ENCODE measurements around the gene GJB2. TPM values are rescaled to one million over a fixed set of nuclear protein-coding genes. Genes with fewer than 3 reads are reported as not detected.

GJB2 gene
- total and polyA plus RNA-seq, 2 experiments from 2014 or later: not detected

DNA sequence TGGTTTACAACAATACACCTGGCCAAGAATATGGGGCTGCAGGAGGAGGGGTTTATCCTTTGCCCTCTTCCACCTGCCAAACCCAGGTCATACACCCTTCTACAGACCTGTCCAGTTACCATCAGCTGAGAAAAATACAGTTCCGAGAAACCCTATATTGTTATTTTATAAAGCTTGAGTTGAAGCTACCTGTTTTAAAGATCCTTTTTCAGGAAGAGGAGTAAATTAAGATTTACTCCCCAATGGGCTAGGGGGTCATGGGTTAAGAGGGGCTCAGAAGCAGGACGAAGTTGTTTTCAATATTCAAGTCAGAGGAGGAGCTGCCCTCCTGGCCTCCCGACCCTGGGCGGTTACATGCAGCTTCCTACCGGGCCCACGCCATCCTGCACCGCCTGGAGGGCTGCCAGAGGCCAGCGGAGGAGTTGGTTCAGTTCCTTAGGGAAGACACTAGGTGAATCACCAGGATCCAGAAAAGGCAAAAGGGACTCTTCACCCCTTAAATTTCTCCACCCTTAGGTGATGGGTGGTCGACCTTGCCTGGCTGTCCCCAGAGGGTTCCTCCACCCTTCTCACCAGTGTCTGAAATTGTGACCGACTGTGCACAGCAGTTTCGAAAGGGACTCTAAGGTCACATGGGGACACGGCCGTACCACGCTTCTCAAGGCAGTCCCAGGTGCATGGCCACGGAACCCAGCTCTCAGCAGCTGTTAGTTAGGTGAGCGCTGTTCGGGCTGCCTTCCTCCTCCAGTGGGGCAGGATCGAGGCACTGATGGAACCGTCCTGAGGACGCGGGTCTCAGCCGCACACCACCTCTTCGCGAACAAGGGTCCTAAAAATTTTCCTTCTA lies 1.2 kb downstream of the GJB2 start:
- Mint-ChIP-seq H3K4me1 (peaks cover 15% of the 10 kb centered on the region), H3K36me3 (ENCODE audit: low read depth) (no peaks in the 10 kb centered on the region), H3K9me3 (no peaks in the 10 kb centered on the region), H3K27me3 (ENCODE audit: insufficient read depth, low read depth, poor library complexity) (peaks cover 70% of the 10 kb centered on the region), H3K4me3 (peak overlapping the region; percentile 74), H3K27ac (no peak overlapping the region)
- H3K36me3 ChIP-seq (ENCODE audit: insufficient read depth): no peaks in the 10 kb centered on the region; the same call in 1 of the 2 replicates
- H3K4me1 ChIP-seq (ENCODE audit: insufficient read depth): peaks cover 19% of the 10 kb centered on the region
- H3K9me2 ChIP-seq (ENCODE audit: insufficient read depth): no peaks in the 10 kb centered on the region
- ATAC-seq (peak; percentile 33), DNase-seq (ENCODE audit: low spot score) (peak; percentile 55)
- peaks cover 15% of the 10 kb centered on the region for H4K20me1 ChIP-seq (replicated peaks; ENCODE audit: insufficient read depth)
- H2AFZ ChIP-seq: peak overlapping the region; percentile 83
- no peak overlapping the region for H3K27ac ChIP-seq (ENCODE audit: low read depth)
- H3K79me2 ChIP-seq (replicated peaks; ENCODE audit: insufficient read depth): no peaks in the 10 kb centered on the region
- H3K4me2 ChIP-seq: peak overlapping the region; percentile 96
- H3F3A ChIP-seq (replicated peaks; ENCODE audit: low read depth): peaks cover 11% of the 10 kb centered on the region; the same call in 1 of the 2 replicates
- peak overlapping the region; percentile 69 for H3K4me3 ChIP-seq
- peaks cover 91% of the 10 kb centered on the region for H3K27me3 ChIP-seq (ENCODE audit: insufficient read depth)
- TF ChIP-seq NANOG (IDR thresholded peaks at IDR 0.05; ENCODE audit: borderline replicate concordance) (no peak), EZH2 (IDR thresholded peaks at IDR 0.05; ENCODE audit: low read depth, unreplicated experiment) (no peak)
- TF ChIP-seq, protein P1, sequence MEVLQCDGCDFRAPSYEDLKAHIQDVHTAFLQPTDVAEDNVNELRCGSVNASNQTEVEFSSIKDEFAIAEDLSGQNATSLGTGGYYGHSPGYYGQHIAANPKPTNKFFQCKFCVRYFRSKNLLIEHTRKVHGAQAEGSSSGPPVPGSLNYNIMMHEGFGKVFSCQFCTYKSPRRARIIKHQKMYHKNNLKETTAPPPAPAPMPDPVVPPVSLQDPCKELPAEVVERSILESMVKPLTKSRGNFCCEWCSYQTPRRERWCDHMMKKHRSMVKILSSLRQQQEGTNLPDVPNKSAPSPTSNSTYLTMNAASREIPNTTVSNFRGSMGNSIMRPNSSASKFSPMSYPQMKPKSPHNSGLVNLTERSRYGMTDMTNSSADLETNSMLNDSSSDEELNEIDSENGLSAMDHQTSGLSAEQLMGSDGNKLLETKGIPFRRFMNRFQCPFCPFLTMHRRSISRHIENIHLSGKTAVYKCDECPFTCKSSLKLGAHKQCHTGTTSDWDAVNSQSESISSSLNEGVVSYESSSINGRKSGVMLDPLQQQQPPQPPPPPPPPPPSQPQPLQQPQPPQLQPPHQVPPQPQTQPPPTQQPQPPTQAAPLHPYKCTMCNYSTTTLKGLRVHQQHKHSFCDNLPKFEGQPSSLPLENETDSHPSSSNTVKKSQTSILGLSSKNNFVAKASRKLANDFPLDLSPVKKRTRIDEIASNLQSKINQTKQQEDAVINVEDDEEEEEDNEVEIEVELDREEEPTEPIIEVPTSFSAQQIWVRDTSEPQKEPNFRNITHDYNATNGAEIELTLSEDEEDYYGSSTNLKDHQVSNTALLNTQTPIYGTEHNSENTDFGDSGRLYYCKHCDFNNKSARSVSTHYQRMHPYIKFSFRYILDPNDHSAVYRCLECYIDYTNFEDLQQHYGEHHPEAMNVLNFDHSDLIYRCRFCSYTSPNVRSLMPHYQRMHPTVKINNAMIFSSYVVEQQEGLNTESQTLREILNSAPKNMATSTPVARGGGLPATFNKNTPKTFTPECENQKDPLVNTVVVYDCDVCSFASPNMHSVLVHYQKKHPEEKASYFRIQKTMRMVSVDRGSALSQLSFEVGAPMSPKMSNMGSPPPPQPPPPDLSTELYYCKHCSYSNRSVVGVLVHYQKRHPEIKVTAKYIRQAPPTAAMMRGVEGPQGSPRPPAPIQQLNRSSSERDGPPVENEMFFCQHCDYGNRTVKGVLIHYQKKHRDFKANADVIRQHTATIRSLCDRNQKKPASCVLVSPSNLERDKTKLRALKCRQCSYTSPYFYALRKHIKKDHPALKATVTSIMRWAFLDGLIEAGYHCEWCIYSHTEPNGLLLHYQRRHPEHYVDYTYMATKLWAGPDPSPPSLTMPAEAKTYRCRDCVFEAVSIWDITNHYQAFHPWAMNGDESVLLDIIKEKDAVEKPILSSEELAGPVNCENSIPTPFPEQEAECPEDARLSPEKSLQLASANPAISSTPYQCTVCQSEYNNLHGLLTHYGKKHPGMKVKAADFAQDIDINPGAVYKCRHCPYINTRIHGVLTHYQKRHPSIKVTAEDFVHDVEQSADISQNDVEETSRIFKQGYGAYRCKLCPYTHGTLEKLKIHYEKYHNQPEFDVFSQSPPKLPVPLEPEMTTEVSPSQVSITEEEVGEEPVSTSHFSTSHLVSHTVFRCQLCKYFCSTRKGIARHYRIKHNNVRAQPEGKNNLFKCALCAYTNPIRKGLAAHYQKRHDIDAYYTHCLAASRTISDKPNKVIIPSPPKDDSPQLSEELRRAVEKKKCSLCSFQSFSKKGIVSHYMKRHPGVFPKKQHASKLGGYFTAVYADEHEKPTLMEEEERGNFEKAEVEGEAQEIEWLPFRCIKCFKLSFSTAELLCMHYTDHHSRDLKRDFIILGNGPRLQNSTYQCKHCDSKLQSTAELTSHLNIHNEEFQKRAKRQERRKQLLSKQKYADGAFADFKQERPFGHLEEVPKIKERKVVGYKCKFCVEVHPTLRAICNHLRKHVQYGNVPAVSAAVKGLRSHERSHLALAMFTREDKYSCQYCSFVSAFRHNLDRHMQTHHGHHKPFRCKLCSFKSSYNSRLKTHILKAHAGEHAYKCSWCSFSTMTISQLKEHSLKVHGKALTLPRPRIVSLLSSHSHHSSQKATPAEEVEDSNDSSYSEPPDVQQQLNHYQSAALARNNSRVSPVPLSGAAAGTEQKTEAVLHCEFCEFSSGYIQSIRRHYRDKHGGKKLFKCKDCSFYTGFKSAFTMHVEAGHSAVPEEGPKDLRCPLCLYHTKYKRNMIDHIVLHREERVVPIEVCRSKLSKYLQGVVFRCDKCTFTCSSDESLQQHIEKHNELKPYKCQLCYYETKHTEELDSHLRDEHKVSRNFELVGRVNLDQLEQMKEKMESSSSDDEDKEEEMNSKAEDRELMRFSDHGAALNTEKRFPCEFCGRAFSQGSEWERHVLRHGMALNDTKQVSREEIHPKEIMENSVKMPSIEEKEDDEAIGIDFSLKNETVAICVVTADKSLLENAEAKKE (CRISPR knock-in tag; IDR thresholded peaks at IDR 0.05): no peak
